HG03558 (cell line): ENCODE data around the gene CAMKMT.

ENCODE experiments used
- ATAC-seq: cut with Tn5 transposase; IDR thresholded peaks from one replicate; pipeline ENCODE4 v1.9.1; 2021; ENCODE audit warnings: moderate number of reproducible peaks; ENCODE audit not compliant: unreplicated experiment; ENCODE audit errors: extremely low read depth

CAMKMT gene

GRCh38 chr2:44779793-44780192 is 418.0 kb downstream of the CAMKMT start:
- no peak for ATAC-seq

GRCh38 chr2:44780406-44780805 is 418.7 kb downstream of the CAMKMT start:
- ATAC-seq, result no peak

GRCh38 chr2:44785433-44785832 is 423.7 kb downstream of the CAMKMT start:
- ATAC-seq, result no peak

DNA sequence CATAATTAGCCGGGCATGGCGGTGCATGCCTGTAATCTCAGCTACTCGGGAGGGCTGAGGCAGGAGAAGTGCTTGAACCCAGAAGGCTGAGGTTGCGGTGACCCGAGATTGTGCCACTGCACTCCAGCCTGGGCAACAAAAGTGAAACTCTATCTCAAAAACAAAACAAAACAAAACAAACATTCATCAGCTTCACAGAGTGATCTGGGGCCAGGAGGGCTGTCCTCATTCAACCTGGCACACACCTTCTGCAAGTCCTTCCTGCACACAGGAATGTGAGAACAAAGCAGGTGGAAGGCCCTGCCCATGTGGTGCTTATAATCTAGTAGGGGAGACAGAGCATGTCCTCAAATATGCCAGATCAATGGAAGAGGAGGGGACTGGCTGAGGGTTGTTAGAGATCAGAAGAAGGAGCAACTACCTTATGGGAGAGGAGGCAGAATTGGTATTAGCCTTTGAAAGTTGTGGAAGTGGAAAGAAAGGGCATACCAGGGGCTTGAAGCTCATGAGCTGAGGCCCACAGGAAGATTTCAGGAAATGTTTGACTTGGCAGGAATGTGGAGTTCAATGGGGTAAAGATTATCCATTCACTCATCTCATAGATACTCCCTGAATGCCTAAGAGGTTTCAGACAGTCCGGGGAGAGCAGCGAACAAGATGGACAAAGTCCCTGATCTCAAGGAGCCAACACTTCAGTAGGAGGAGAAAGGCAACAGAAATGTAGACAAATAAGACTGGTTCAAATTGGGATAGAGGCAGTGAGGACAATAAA is 424.5 kb downstream of the CAMKMT start:
- ATAC-seq, result no peak

DNA sequence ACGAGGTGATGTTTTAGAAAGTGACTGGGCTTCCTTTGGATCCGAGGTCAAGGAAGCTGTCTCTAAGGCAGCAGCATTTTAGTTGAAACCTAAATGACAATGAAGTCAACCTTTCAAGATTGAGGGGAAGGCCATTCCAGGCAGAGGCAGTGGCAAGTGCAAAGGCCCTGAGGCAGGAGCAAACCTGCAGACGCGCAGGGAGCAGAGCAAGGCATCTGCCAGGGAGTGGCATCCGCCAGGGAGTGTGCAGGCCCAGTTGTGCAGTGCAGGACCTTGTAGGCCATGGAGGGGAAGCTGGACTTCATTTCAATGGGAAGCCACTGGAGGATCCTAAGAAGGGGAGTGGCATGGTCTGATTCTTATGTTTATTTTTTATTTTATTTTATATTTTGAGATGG is 425.1 kb downstream of the CAMKMT start:
- ATAC-seq, result no peak

- ATAC-seq, result no peak
Measured at GRCh38 chr2:44787663-44788062, 425.9 kb downstream of the CAMKMT start.

GRCh38 chr2:44789446-44789845 is 427.7 kb downstream of the CAMKMT start:
- ATAC-seq, result no peak

GRCh38 chr2:44789971-44790721 is 428.4 kb downstream of the CAMKMT start:
- ATAC-seq, result no peak

DNA sequence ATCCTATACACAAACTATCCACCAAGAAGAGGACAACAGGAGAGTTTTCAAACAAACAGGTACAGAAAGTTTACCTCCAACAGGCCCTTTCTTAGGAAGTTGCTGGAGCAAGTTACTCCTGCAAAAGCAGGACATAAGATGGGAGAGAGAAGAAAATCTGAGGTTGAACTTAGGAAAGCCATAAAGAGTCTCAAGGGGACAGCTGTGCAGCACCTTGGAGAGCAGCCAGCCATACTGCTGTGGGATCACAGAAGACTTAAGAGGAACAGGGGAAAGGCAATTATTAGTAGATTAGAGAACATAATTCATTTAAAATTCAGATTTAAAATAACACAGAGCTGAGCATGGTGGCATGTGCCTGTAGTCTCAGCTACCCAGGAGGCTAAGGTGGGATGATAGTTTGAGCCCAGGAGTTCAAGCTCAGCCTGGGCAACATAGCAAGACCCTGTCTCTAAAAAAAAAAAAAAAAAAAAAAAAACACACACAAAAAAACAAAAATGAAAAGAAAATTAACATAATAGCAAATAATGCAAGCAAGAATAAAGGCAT is 431.6 kb downstream of the CAMKMT start:
- no peak for ATAC-seq

GRCh38 chr2:44796771-44797170 is 435.0 kb downstream of the CAMKMT start:
- no peak for ATAC-seq

DNA sequence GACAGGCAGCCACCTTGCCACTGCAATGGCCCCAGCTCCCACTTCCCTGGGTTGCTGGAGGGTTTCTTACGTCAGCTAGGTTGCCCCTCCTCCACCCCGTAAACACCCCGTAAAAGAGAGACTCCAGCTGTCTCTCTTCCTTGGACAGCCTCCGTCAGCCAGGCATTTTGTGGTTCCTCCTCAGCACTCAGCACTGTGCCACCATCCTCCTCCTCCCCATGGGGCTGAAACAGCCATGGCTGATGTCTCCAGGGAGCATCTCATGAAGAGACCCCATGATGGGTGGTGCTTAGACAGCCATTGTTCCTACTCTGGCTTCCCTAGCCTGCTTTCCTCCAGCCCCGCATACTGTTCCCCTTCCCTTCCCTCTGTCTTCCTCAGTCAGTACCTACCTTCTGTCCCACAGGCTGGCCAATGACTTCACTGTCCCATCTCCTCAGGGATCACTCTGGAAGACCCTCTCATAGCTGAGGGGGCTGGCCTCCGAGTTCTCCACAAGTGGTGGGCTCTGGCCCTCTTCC is 436.5 kb downstream of the CAMKMT start:
- ATAC-seq, result no peak

DNA sequence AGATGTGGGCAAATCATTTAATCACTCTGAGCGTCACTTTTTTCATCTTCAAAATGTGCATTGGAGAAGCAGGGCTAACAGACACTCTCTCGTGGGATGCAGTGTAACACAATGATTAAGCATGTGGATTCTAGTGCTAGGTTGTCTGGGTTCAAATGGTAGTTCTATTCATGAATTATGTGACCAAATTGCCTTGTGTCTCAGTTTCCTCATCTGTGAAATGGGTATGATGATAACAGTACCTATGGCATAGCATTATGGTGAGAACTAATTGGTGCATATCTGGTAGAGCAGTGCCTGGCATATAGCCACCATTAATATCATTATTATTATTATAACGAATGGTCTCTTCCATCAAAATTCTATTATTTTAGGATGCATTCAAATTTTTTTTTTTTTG is 437.4 kb downstream of the CAMKMT start:
- ATAC-seq, result no peak

DNA sequence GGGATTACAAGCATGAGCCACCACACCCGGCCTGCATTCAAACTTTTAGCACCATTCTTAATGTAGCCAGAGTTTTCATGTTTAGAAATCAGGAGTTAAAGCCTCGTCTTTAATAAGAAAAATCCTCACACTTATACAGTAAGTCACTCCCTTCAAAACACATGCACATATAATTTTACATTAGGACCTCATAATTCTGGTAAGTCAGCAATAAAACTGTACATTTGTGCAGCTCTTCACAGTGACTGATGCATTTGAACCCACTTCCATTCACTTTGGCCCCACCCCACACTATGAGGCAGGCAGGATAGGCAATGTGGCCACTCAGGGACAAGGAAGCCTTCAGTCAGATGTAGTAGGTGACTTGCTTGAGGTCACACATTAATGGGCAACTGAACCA is 438.0 kb downstream of the CAMKMT start:
- no peak for ATAC-seq

DNA sequence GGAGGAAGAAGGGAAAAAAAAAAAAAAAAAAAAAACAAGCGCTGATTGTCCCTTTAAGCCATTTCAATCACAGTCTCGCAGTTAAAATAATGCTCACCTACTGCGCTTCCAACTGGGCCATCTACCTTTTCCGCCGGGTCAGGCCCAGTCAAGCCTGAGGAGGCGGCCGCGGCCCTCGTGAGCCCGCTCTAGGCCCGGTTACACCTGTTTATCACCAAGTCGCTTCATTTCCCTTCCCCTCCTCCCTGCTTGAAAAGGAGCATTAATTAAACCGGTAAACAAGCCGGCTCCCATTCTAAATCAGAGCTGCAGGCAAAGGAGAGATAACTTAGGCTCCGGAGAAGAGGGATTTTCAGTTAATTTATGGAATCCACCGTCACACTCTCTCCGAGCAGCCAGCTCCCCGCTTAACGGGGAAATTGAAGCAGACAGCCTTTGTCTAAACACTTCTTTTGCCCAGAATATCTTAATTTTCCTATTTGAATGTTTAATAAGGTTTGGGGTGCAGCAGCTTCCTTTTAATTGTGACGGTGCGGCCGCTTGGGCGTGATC is 439.6 kb downstream of the CAMKMT start:
- no peak for ATAC-seq

GRCh38 chr2:44801841-44802776 is 440.4 kb downstream of the CAMKMT start:
- no peak for ATAC-seq

- ATAC-seq, result no peak
Measured at GRCh38 chr2:44802777-44803424, 441.2 kb downstream of the CAMKMT start.

GRCh38 chr2:44804406-44805265 is 442.9 kb downstream of the CAMKMT start:
- ATAC-seq, result no peak

DNA sequence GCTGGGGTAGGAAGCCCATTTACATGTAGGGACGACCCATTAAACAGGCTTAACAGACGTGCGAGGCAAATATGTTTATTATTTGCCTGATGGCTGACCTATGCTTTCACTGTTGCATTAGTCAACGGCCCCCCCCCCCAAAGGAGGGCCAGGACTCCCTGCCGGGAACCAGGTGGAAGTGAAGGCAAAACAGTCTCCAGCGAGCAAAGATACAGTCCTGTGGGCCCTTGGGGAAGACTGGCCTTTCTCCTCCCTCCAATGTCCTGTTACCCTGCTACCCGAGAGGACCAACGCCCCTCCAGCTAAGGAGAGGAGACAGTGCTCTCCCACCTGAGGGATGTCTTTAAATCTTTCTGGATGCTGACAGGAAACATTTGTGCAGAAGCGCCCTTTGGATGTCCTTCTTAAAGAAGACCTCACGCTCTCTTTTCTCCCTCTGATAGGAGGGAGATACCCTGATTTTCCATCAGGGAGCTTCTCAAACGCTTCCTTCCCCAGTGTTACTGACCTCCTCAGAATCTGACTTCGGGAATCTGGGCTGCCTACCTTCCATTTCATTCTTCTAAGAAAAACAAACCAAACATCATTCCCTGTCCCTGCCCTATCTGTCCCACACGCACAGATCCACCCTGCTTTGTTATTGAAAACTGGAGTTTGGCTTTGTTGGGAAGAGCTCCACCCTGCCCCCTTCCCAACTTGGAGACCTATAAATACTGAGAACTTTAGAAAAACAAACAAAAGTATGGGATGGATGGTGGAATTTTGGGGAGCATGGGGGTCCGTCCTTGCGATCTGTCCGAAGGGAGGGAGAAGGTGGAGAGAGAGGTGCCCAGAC is 443.9 kb downstream of the CAMKMT start:
- ATAC-seq, result no peak
